Measurements from ENCODE around the gene TBCD.

Gene TBCD

DNA sequence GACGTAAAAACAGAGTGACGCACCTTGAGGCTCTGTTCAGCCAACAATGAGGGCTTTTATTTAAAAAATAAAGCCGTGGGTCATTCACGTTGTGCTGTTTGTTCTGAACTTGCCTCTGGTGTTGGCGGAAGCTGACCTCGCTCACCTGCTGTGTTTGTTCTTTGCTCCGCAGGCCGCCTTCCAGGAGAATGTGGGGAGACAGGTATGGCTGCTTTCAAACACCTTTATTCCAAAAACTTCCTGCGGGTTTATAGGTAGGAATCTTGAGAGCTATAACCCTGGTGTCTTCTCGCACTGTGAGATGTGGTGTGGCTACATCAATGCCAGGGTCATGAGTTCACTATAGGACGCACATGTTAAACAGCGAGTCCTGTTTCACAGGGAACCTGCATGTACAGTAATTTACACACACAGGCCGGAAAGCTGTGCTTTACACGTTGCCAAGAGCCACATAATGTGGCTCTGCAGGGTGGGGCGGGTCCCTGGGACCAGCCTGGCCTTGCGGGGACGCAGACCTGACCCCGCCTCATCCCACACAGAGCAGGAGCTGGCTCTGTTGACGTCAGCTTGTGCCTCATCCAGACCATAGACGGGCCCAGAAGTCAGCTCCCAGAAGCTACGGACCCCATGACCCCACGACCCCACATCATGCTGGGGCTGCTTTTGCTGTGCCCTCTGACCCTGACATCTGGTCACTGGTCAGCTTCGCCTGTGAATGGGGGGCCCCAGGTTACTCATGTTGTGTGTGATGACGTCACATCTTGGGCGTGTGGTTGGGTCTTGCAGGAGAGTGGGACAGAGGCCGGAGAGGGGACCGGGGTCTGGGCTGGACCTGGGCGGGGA, 137.9 kb downstream of the TBCD start:
- no peak for DNase-seq

DNA sequence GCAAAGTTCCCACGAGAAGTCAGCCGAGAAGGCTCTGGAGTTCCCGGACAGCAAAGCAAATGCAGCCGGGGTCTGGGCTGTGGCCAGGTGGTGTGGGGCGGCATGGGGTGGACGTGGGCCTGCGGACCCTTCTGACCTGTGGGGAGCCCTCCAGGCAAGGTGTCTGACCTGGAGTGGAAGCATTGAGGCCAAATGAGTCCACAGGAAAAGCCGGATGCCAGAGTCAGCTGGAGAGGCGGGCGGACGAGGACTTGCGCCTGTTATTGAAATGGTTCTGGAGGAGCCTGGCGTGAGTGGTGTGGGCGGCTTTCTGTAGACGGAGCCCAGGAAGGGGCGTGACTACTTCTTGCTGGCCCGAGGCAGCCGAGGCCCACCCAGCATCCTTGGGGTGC, 138.5 kb downstream of the TBCD start:
- DNase-seq = no peak

DNA sequence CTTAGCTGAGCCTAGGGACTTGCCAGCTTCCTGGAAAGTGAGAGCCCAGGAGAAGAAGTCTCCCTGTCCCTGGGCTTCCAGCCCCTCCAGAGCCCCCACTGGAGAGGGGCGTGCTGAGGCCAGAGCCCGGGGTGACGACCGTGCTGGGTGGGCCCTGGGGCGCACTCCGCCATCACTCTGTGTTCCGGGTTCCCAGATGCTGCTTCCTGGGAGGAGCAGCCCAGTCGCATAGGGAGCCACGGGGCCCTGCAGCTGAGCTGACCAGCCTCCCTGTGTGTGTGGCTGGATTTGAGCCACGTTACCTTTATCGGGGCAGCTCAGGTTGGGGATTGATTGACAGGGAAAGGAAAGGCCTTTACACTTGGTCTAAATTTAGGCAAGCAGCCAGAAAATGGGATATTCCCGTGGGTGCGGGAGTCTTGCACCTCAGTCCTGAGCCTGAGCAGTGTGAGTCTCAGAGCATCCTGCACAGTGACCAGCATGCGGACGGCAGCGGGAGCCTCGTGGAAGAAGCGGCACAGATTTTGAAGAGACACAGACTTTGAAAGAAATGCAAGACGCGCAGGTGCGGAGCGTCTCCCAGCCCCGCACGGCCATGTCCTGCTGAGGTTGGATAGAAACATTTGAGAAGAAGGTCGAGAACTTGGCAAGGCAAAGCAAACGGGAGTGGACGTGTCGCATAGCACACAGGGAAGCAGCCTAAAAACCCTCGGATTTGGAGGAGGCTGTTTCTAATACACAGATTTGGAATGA, 139.2 kb downstream of the TBCD start:
- DNase-seq = no peak

DNA sequence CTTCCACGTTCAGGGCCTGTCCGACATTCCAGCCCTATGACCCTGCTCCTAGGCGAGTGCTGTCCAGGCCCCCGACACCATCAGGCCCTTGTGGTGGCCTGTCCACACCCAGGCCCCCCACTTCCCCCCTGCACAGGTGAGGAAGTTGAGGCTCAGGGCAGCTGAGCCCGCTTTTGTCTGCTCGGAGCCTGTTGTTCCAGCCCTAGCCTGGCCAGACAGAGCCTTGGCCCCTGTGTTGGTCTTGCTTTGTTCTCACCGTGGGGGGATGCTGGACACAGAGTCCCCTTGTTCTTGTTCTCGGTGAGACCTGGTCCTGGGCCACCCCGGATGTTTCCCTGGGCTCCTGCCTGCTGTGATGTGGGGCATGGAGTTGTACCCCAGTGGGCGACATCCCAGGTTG, 140.0 kb downstream of the TBCD start:
- DNase-seq = no peak

DNA sequence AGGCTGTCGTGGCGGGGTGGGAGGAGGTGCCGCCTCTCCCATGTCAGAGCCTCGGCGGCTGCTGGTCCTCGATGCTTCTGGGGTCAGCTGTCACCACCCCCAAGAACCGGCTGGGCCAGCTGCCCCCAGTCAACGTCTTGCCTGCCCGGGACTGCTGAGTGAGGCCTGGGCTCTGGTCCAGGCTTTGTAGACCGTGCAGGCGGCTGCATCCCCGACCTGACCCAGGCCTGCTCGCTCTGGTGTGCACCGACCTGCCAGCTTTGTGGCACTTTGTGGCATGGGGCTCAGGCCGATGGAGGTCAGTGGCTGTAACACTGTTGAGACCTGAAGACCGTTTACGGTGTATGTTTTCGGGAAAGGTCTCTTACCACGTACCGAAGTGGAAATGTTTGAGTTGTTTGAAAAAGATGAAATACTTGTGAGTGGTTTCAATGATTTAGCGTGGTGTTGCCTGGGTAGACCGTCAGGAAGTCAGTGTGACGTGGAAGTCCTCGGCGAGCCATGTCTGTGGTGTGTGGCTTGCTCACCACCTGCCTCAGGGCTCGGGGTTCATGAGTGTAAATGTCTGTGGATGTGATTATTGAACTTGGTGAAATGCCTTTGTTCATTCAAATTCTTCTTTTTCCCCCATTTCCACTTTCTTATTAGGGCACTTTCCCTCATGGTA, 141.2 kb downstream of the TBCD start:
- DNase-seq = no peak

DNA sequence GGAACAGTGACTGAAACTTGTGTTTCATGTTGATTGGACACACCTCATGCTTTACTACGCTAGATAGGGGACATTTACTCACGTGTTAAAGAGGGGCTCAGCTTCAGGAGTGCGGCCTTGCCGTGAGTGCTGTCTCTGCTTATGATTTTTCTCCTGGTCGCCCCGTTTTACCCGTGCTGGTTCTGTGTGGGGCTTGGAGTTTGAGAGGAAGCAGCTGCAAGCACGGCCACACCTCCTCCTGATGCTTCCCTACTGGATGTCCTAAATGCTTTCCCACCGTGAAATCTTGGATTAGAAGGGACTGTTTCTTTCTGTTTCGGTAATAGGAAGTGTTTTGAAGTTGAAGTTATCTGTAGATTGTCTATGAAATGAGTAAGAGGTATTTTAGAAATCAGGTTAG, 141.9 kb downstream of the TBCD start:
- no peak for DNase-seq

DNA sequence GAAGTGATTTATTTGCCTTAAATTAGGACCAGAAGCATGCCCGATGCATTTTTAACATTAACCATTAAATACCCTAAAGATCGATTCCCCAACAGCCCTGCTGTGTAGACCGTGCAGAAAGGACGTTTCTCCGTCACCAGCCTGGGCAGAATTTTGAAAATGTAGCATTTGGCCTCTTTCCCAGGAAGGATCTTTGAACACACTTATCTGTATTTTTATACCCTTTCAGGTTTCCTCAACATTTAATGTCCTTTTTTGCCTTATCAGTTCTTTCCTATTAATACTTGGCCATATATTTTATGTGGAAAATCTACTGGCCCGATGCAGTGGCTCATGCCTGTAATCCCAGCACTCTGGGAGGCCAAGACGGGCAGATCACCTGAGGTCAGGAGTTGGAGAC, 142.5 kb downstream of the TBCD start:
- no peak for DNase-seq

DNA sequence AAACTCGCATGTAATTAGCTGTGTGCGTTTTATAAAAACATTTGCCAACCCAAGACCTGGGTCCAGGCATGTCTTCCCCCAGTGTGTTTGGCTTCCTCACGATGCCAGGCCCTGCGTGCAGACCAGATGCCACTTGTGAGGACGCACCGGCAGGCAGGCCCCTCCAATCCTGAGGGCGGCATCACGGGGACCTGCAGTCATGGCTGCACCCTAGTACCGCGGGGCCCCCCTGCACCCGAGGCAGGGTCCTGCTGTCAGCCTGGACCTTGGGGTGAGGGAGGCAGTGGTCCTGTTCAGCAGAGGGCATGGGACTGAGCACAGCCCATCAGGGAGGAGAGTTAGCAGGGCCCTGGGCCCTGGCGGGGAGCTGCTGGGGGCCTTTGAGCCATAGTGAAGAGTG, 143.2 kb downstream of the TBCD start:
- DNase-seq = no peak

DNA sequence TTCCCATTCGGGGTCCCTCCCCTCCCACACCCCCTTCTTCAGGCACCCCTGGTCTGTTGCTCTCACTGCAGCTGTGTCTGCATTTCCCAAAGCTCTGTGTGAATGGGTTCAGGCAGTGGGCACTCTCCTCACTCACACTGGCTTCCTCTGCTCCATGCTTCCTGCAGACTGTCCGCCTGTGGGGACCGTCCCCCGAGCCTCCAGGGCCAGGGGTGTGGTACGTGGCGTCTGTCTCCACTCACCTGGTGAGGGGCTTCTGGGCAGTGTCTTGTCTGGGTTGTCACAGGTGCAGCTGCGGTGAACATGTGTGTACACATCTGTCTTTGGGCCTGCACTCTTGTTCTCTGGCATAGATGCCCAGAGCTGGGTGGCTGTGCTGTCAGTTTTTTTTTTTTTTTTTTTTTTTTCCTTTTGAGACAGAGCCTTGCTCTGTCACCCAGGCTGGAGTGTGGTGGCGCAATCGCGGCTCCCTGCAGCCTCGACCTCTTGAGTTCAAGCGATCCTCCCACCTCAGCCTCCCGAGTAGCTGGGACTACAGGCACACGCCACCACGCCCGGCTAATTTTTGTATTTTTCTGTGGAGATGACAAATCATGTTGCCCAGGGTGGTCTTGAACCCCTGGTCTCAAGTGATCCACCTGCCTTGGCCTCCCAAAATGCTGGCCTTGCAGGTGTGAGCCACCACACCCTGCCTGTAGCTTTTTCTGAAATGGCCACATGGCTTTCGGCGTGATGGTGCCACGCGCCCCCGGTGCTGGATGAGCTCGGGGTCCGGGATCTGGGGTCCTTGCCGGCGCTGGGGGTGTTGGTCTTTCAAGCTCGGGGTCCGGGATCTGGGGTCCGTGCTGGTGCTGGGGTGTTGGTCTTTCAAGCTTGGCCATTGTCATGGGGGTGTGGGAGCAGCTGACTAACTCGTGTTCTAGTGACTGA, 144.5 kb downstream of the TBCD start:
- no peak for DNase-seq

DNA sequence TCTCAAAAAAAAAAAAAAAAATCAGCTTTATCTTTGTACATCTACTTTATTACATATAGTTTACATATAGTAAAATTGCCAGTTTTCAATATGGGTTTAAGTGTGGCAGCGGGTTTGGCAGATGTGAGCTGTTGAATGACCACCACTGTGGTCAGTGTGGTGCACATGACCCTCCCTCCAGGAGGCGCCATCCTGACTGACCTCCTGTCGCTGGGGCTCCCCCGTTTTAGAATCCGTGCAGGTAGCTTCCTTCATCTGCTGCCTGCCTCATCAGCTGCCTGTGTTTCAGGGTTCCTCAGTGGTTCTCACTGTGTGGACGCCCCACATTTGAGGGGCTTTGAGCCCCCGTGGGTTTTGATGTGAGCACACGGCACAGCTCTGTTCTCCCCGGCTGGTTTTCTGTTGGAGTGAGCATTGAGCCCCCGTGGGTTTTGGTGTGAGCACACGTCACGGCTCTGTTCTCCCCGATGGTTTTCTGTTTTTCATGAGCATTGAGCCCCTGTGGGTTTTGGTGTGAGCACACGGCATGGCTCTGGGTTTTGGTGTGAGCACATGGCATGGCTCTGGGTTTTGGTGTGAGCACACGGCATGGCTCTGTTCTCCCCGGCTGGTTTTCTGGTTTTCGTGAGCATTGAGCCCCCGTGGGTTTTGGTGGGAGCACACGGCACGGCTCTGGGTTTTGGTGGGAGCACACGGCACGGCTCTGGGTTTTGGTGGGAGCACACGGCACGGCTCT, 145.8 kb downstream of the TBCD start:
- no peak for DNase-seq

DNA sequence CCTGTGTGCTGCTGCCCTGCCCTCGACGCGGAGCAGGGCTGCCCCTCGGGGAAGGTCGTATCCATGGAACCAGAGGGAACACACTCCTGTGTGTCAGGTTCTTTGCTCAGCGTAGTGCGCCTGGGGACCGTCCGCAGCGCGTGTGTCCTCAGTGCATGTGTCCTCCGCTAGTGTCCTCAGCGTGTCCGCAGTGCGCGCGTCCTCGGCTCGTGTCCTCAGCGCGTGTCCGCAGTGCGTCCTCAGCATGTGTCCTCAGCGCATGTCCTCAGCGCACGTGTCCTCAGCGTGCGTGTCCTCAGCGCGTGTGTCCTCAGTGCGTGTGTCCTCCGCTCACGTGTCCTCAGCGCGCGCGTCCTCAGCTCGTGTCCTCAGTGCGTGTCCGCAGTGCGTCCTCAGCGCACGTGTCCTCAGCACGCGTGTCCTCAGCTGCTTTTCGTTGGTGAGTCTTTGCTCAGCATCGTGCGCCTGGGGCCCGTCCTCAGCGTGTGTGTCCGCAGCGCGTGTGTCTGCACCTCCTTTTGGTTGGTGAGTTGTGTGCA, 147.2 kb downstream of the TBCD start:
- DNase-seq = no peak

DNA sequence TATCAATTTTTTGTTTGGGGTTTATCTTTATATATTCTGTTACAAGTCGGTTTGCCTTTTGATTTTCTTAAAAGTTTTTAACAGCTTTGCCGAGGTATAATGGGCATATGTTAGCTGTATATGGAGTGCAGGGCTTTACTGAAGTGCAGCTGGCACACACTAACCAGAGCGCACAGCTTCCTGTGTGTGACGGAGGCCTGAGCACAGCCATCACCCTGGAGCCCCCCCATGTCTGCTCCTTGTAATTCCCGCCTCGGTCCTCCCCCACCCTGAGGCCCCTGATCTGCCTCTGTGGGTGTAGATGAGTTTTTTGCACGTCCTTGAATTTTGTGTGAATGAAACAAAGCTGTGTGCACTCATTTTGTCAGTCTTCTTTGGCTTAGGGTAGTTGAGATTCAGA, 148.1 kb downstream of the TBCD start:
- DNase-seq = no peak

DNA sequence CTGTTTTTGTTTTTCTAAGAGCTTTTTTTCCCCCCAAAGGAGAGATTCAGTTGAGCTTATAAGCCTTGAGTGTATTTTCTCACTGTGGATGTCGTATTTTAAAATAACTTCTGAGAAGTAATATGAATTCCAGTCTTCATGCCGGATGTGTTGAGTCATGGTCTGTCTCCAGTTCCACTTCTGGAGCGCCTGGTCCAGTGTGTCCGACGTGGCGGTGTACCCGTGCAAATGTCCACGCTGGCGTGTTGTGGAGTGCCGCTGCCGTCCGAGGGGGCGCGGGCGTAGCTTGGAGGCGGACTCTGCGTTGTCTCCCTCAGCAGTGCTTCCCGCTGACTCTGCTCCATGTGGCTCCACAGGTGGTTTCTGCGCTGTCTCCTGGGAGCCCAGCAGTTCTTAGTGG, 148.9 kb downstream of the TBCD start:
- DNase-seq = no peak

DNA sequence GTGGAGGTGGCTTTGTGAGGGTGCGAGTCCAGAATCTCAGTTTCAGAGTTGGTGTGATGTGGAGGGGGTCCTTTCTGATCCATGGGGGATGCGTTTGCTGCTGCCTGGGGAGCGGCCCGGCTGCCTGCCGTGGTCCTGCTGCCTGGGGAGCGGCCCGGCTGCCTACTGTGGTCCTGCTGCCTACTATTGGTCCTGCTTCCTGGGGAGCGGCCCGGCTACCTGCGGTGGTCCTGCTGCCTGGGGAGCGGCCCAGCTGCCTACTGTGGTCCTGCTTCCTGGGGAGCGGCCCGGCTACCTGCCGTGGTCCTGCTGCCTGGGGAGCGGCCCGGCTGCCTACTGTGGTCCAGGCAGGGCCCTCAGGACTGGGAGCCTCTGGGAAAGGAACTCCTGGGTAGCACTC, 149.5 kb downstream of the TBCD start:
- no peak for DNase-seq

DNA sequence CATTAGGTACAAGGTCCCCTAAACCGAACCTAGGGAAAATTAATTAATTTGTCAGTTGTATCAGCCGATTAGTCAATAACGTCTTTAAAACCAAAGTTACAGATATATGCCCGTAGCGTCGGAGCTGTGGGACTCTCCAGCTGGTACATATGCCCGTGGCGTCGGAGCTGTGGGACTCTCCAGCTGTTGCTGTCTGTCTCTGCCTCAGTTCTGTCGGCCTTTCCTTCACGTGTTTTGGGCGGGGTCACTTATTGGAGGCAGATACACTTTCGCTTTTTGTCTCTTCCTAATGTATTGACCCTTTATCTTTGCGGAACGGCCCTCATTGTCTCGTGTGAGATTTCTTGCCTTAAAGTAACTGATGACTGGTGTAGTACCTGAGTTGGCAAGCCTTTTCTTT, 150.0 kb downstream of the TBCD start:
- DNase-seq = no peak

DNA sequence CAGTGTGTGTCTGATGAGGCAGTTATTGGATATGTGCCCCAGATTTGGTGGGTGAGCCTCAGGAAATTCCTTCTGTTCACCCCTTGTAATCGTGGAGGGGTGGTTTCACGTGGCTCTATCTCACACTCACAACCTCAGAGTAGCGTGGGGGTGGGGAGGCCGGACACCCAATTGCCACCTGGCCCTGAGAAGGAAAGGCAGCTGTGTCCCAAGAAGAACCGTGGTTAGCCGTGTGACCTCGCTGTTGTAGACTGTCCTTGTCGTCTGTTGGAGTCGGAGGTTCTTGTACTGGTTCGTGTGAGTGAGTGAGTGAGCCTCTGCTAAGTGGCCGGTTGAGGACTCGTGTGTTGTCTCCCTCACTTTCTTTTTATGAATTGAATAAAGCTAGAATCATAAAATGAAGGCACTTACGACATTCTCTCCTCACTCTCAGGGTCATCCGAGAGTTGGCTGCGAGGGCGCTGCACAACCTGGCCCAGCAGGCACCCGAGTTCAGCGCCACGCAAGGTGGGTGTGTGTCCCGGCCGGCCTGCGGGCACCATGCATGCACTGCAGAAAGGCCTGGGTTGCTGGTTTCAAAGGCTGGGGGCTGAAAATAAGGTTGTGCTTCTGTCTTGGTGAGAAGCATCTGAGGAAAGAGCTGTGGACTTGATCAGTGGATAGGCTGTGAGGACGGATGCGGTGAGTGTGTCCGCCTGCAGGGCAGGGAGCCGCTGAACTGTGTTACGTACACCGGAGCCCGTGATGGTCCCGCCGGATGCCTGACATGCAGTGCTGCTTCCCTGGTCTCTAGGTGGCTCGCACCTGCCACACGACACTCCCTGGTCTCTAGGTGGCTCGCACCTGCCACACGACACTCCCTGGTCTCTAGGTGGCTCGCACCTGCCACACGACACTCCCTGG, 151.4 kb downstream of the TBCD start:
- DNase-seq = no peak

DNA sequence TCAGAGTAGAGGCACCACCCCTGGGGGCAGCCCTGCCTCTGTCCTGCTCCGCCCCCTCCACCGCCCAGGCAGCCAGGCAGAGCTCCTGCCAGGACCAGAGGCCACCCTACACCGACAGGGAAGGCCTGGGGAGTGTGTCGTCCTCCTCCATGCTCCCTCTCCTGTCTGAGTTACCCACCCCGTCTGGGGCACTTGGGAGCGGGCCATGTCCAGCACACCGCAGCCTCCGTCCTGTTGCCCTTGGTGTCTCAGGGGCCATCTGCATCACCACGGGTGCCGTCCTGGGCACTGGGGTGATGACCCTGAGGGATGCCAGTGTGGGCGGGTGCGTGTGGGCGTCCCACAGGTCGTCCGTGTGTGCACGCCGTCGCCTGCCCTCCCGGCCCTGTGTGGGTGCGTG, 153.3 kb downstream of the TBCD start:
- no peak for DNase-seq

DNA sequence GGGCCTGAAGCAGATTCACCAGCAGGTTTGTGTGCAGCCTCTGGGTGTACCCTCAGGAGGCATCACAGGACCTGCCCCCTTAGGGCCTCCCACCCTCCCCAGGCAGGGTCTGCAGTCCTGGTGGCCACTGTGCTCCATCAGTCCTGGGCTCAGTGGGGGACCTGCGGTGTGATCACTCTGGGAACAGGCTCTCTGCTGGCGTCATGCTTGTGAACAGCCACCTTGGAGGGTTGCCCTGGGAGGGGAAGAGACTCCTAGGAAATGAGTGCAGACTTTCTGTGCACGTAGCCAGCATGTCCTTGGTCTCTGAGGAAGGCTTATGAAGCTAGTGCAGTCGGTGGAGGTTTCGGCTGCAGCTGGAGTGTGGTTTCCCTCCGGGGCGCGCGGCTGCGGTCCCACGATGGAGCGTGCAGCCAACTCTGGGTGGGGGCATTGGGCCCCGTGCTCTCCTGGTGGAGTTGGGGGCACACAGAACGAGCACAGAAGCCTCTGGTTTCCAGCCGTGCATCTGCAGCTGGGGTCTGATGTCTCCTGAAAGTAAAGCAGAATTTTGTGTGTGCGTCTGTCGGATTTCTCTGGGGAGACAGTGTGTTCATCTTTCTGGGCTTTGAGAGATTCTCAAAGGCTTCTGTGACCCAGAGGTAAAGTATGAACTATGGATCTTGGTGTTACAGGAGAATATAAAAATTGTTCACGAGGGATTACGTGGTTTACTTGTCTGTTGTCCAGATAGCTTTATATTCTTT, 156.1 kb downstream of the TBCD start:
- no peak for DNase-seq

DNA sequence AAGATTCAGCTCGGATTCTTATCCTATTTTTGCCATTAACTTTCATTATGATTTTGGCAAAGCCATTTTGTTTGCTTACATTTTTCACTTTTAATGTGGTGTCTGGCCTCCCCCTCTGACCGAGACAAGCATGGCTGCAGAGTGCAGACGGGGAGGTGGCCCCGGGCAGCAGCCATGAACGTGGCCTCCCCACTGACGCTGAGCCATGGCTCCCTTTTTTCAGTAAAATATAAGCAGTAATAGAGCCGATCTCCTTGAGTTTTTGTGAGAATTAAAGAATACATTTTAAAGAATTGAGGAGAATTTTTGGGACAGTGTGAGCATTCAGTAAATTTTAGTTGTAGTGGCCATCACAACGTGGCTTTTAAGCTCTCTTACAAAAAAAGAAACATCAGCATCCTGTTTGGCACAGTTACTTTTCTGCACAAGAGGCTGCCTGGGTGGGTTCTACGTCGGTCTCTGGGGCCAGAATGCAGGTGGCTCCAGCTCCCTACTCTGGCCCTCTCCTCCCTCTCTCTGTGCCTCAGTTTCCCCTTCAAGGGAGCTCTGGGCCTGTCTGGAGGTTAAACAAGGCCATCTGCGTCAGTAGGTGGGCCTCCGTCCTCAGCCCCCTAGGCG, 156.8 kb downstream of the TBCD start:
- no peak for DNase-seq
